Measurements from ENCODE around the gene ERG.

GRCh38 chr21:38401191-38401926 lies 96.9 kb downstream of the ERG start:
- TF ChIP-seq EP300 (IDR thresholded peaks at IDR 0.05; ENCODE audit: borderline replicate concordance in 1 of 2, low read depth in 1 of 2, low read length in 1 of 2): no peak
- TF ChIP-seq USF1 (IDR thresholded peaks at IDR 0.05; ENCODE audit: borderline replicate concordance, low read depth): no peak
- TF ChIP-seq CTCF (IDR thresholded peaks at IDR 0.05): no peak
- no peak for TF ChIP-seq POLR2AphosphoS5 (IDR thresholded peaks at IDR 0.05; ENCODE audit: low read depth, low read length)
- TF ChIP-seq FOSL2 (IDR thresholded peaks at IDR 0.05; ENCODE audit: borderline replicate concordance, low read depth): no peak
- no peak for TF ChIP-seq MEF2A (IDR thresholded peaks at IDR 0.05; ENCODE audit: borderline replicate concordance, low read depth)
- no peak for TF ChIP-seq TAF1 (IDR thresholded peaks at IDR 0.05; ENCODE audit: borderline replicate concordance, low read depth, low read length)
- no peak for TF ChIP-seq YY1 (IDR thresholded peaks at IDR 0.05; ENCODE audit: low read depth)
- TF ChIP-seq FOXJ3 (CRISPR knock-in tag; IDR thresholded peaks at IDR 0.05): no peak
